Measurements from ENCODE around the gene PYHIN1. TPM values are rescaled to one million over a fixed set of nuclear protein-coding genes. Genes with fewer than 3 reads are reported as not detected.

Gene PYHIN1
- total and polyA plus RNA-seq, 12 donors, result 0.07 to 3.1 (median 0.33) TPM; not detected in 7

DNA sequence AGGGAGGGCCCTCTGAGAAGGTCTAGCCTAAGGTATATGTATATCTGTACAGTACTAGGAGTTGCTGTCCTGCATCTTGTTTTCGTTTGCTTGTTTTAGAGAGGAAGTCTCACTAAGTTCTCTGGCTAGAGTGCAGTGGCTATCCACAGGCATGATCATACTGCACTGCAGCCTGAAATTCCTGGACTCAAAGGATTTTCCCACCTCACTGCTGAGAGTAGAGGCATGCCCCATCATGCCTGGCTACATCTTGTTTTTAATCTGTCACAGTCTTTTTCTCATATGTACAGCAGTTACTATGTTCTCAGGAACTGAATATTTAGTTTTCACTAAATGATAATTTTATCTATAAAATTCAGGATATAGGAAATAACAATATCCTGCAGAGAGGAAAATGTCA is 15.3 kb upstream of the PYHIN1 start:
- DNase-seq, result no peak
- Histone ChIP-seq H3K4me3 (no peak overlapping the region), H3K36me3 (no peaks in the 10 kb centered on the region), H3K4me1 (no peaks in the 10 kb centered on the region), H3K9me3 (peaks cover 0 to 38% (median 11%) of the 10 kb centered on the region in 11 donors), H3K27ac (no peak overlapping the region), H3K27me3 (no peaks in the 10 kb centered on the region)
- 52 to 60% methylated on average over 1 of the region's 1 CpG for WGBS, 2 donors
- ATAC-seq, result no peak
- TF ChIP-seq, protein P1, sequence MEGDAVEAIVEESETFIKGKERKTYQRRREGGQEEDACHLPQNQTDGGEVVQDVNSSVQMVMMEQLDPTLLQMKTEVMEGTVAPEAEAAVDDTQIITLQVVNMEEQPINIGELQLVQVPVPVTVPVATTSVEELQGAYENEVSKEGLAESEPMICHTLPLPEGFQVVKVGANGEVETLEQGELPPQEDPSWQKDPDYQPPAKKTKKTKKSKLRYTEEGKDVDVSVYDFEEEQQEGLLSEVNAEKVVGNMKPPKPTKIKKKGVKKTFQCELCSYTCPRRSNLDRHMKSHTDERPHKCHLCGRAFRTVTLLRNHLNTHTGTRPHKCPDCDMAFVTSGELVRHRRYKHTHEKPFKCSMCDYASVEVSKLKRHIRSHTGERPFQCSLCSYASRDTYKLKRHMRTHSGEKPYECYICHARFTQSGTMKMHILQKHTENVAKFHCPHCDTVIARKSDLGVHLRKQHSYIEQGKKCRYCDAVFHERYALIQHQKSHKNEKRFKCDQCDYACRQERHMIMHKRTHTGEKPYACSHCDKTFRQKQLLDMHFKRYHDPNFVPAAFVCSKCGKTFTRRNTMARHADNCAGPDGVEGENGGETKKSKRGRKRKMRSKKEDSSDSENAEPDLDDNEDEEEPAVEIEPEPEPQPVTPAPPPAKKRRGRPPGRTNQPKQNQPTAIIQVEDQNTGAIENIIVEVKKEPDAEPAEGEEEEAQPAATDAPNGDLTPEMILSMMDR (IDR thresholded peaks at IDR 0.05), result no peak
- intact Hi-C loops (cut with DNase I), result no loop called here

DNA sequence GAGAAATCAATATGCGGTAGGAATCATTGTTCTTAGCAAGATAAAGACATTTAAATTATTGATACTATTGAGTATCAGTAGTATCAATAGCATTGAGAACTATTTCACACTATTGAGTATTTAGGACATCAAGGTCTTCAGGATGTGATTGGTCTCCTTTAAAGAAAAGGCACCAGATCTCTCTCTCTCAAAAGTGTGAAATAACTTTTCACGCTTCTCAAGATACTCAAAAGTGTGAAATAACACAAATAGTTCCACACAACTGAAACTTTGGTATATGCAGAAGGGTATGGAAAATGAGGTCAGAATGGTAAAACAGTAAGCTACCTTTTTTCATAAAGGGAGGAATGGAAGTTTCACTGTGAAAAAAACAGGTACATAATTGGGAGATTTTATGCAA is 6.7 kb upstream of the PYHIN1 start:
- intact Hi-C loops (cut with DNase I), result no loop called here
- WGBS, 2 donors, result 74 to 89% methylated on average over 2 of the region's 2 CpGs
- H3K27ac ChIP-seq, result no peak overlapping the region
- TF ChIP-seq, protein P1 (IDR thresholded peaks at IDR 0.05), result no peak
- no peaks in the 10 kb centered on the region for H3K27me3 ChIP-seq
- no peaks in the 10 kb centered on the region for H3K36me3 ChIP-seq
- H3K4me1 ChIP-seq, result no peaks in the 10 kb centered on the region
- H3K4me3 ChIP-seq, result no peak overlapping the region
- DNase-seq (no peak), ATAC-seq (no peak)
- peaks cover 0 to 28% (median 11%) of the 10 kb centered on the region in 11 donors for H3K9me3 ChIP-seq

DNA sequence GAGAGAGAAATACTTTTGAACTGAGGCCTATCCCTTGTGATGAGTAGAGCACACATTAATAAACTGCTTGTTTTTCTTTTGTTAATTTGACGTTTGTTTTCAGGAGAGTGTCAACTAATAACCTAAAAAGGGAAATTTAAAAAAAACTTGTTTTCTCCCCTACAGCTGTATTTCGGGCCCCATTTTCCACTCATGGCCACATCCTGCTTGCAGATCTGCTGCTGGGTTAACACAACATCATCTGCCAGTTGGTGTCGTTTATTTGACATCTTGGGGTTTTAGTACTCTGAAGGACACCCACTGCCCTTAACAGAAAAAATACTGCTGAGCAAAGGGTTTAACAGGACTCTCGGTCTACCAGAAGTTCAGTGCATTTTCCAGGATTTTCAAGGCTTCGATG is 848 bp upstream of the PYHIN1 start:
- Histone ChIP-seq H3K27ac (peak overlapping the region in 1 of 10 donors; percentile 76), H3K4me3 (peak overlapping the region in 1 of 10 donors; percentile 50), H3K36me3 (no peaks in the 10 kb centered on the region), H3K4me1 (no peaks in the 10 kb centered on the region), H3K9me3 (peaks cover 0 to 17% (median 11%) of the 10 kb centered on the region in 11 donors), H3K27me3 (no peaks in the 10 kb centered on the region)
- DNase-seq (no peak), ATAC-seq (peak in 1 of 8 donors; percentile 20)
- WGBS, 2 donors, result 76 to 77% methylated on average over 5 of the region's 5 CpGs
- intact Hi-C loops (cut with DNase I), result no loop called here
- TF ChIP-seq, protein P1 (IDR thresholded peaks at IDR 0.05), result no peak

DNA sequence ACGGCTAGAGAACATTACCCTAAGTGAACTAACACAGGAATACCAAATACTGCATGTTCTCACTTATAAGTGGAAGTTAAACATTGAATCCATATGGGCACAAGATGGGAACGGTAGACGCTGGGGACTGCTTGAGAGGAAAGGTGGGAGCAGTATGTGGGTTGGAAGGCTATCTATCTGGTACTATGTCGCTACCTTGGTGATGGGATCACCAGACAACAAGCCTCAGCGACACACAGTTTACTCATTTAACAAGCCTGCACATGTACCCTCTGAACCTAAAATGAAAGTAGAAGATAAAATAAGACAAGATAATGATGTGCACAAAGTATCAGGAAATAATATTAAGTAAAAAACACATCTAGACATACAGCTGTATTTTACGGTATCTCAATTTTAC is 819 bp downstream of the PYHIN1 start:
- Histone ChIP-seq H3K27me3 (no peaks in the 10 kb centered on the region), H3K27ac (peak overlapping the region in 1 of 10 donors; percentile 76), H3K36me3 (no peaks in the 10 kb centered on the region), H3K4me1 (no peaks in the 10 kb centered on the region), H3K4me3 (peak overlapping the region in 2 of 10 donors; percentile 8 to 50), H3K9me3 (peaks cover 0 to 8% (median 6%) of the 10 kb centered on the region in 11 donors)
- TF ChIP-seq, protein P1 (IDR thresholded peaks at IDR 0.05), result no peak
- intact Hi-C loops (cut with DNase I), result no loop called here
- 93 to 95% methylated on average over 6 of the region's 6 CpGs for WGBS, 2 donors
- ATAC-seq, result no peak
- no peak for DNase-seq

All from heart right ventricle (tissue), 16 donors.